AG10803 (cell line): ENCODE results near the gene SLC7A10.

Experiments used
- DNase-seq: peaks from one replicate; pipeline ENCODE4 v3.0.0; 2010; ENCODE audit warnings: low read depth
- H3K4me3 ChIP-seq: 2 replicates; pipeline ENCODE4 v1.5.1; 2011; ENCODE audit warnings: mild to moderate bottlenecking, low read length, control low read depth
- TF ChIP-seq, protein P1 (sequence below): conservative IDR thresholded peaks from 2 replicates; pipeline ENCODE4 v1.5.1; 2011; ENCODE audit warnings: mild to moderate bottlenecking, low read length, control low read depth, inconsistent platforms

Gene SLC7A10

GRCh38 chr19:33269016-33269415 is 43.4 kb upstream of the SLC7A10 start:
- H3K4me3 ChIP-seq: no peak overlapping the region
- TF ChIP-seq, protein P1, sequence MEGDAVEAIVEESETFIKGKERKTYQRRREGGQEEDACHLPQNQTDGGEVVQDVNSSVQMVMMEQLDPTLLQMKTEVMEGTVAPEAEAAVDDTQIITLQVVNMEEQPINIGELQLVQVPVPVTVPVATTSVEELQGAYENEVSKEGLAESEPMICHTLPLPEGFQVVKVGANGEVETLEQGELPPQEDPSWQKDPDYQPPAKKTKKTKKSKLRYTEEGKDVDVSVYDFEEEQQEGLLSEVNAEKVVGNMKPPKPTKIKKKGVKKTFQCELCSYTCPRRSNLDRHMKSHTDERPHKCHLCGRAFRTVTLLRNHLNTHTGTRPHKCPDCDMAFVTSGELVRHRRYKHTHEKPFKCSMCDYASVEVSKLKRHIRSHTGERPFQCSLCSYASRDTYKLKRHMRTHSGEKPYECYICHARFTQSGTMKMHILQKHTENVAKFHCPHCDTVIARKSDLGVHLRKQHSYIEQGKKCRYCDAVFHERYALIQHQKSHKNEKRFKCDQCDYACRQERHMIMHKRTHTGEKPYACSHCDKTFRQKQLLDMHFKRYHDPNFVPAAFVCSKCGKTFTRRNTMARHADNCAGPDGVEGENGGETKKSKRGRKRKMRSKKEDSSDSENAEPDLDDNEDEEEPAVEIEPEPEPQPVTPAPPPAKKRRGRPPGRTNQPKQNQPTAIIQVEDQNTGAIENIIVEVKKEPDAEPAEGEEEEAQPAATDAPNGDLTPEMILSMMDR: no peak
- no peak for DNase-seq

GRCh38 chr19:33268162-33268991 is 42.7 kb upstream of the SLC7A10 start:
- TF ChIP-seq, protein P1: no peak
- no peak overlapping the region for H3K4me3 ChIP-seq
- no peak for DNase-seq

GRCh38 chr19:33267706-33268105 is 42.1 kb upstream of the SLC7A10 start:
- no peak overlapping the region for H3K4me3 ChIP-seq
- TF ChIP-seq, protein P1: no peak
- no peak for DNase-seq

GRCh38 chr19:33266974-33267484 is 41.4 kb upstream of the SLC7A10 start:
- H3K4me3 ChIP-seq: no peak overlapping the region
- TF ChIP-seq, protein P1: no peak
- DNase-seq: no peak

- no peak for DNase-seq
- TF ChIP-seq, protein P1: no peak
- H3K4me3 ChIP-seq: no peak overlapping the region
Measured at GRCh38 chr19:33264881-33265445, 39.3 kb upstream of the SLC7A10 start.

GRCh38 chr19:33263325-33264023 is 37.8 kb upstream of the SLC7A10 start:
- TF ChIP-seq, protein P1: no peak
- H3K4me3 ChIP-seq: no peak overlapping the region
- DNase-seq: no peak
